Uterus (tissue), 2 donors: Measurements from ENCODE around the gene FAM25A.

ENCODE experiments used
- CTCF ChIP-seq, 4 experiments: fragments of 200-600 bp in 2 of 4; fragments of 450-650 bp in 2 of 4; sonication (generic) in 2 of 4; IDR thresholded peaks; one replicate each; pipeline ENCODE4 v1.5.1; 2016 to 2019; ENCODE audit warnings: antibody characterized with exemption in 4 of 4, mild to moderate bottlenecking in 2 of 4, moderate library complexity in 1 of 4
- POLR2A ChIP-seq, 2 donors: fragments of 450-650 bp; IDR thresholded peaks; one replicate each; pipeline ENCODE4 v1.6.1; 2016; ENCODE audit warnings: antibody characterized with exemption in 2 of 2, mild to moderate bottlenecking in 1 of 2, moderate library complexity in 1 of 2

- TF ChIP-seq CTCF (IDR thresholded peaks at IDR 0.05) (peak in 1 of 4 experiments; percentile 4), POLR2A (IDR thresholded peaks at IDR 0.05) (peak; percentile 90 to 99)
Observed at GRCh38 chr10:86970982-86971231, 49.2 kb upstream of the FAM25A start.
